Ascending aorta (tissue), 2 donors: Measurements from ENCODE around the gene ZFAND2B. TPM values are rescaled to one million over a fixed set of nuclear protein-coding genes. Genes with fewer than 3 reads are reported as not detected.

Source experiments
- DNase-seq, 2 donors: peaks; one replicate each; pipeline ENCODE4 v3.0.0-alpha.2; 2019; ENCODE audit warnings: low spot score in 2 of 2
- H3K27ac ChIP-seq, 2 donors: fragments of 200-600 bp; sonication (generic); one replicate each; pipeline ENCODE4 v1.5.1; 2016 to 2017; ENCODE audit warnings: mild to moderate bottlenecking in 1 of 2
- H3K27me3 ChIP-seq: fragments of 200-600 bp; sonication (generic); one replicate; pipeline ENCODE4 v1.5.1; 2017
- H3K36me3 ChIP-seq, 2 donors: fragments of 200-600 bp; sonication (generic); one replicate each; pipeline ENCODE4 v1.5.1; 2016
- H3K4me1 ChIP-seq, 2 donors: fragments of 200-600 bp; sonication (generic); one replicate each; pipeline ENCODE4 v1.5.1; 2016 to 2017; ENCODE audit warnings: mild to moderate bottlenecking in 1 of 2
- H3K4me3 ChIP-seq, 2 donors: fragments of 200-600 bp; sonication (generic); one replicate each; pipeline ENCODE4 v1.5.1; 2016 to 2017; ENCODE audit warnings: mild to moderate bottlenecking in 1 of 2
- H3K9me3 ChIP-seq, 2 donors: fragments of 200-600 bp; sonication (generic); one replicate each; pipeline ENCODE4 v1.5.1; 2016
- intact Hi-C: fragments of 100-400 bp; cut with DNase I; formaldehyde crosslinking; loops from one replicate; pipeline ENCODE4 v1.15.1; 2023
- total RNA-seq: library from RNA; depleted of rRNA; stranded (reverse); fragments of >200 nt; gene quantifications from one replicate; pipeline ENCODE4 v1.1.0, GENCODE V29; 2016
- TF ChIP-seq, protein P1 (sequence below), 3 experiments: fragments of 200-600 bp in 2 of 3; fragments of 450-650 bp in 1 of 3; sonication (generic) in 2 of 3; IDR thresholded peaks; one replicate each; pipeline ENCODE4 v1.5.1; 2016 to 2019; ENCODE audit warnings: antibody characterized with exemption in 3 of 3, mild to moderate bottlenecking in 1 of 3, moderate library complexity in 1 of 3

ZFAND2B gene
- total RNA-seq, 1 donor from 2014 or later: 225 TPM

DNA sequence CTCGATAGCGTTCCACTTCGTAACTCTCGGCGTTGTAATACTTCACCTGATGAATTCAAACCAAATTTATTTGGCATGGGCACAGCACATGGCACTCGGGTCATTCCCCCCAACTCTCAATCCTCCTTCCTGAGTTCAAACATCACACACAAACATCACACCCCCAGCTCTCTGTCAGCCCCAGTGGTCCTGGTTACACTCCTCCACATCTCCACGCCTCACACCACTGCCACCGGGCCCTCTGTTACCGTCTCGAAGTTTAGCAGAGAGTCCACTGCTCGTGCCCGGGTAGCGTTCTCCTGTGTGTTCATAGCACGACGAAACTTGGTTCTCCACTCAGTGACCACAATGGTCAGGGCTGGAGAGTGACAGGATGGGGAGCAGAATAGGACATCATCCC is 7.6 kb downstream of the ZFAND2B start:
- Histone ChIP-seq H3K9me3 (no peaks in the 10 kb centered on the region), H3K27me3 (no peaks in the 10 kb centered on the region), H3K27ac (no peak overlapping the region), H3K4me1 (peaks cover 5 to 20% of the 10 kb centered on the region in 2 donors), H3K36me3 (peaks cover 37 to 56% of the 10 kb centered on the region in 2 donors), H3K4me3 (no peak overlapping the region)
- intact Hi-C loops: loop anchor here (10.0 kb wide), 1 partner anchor 471 kb away; no protein-coding TSS in a partner anchor
- no peak for DNase-seq
- TF ChIP-seq, protein P1, sequence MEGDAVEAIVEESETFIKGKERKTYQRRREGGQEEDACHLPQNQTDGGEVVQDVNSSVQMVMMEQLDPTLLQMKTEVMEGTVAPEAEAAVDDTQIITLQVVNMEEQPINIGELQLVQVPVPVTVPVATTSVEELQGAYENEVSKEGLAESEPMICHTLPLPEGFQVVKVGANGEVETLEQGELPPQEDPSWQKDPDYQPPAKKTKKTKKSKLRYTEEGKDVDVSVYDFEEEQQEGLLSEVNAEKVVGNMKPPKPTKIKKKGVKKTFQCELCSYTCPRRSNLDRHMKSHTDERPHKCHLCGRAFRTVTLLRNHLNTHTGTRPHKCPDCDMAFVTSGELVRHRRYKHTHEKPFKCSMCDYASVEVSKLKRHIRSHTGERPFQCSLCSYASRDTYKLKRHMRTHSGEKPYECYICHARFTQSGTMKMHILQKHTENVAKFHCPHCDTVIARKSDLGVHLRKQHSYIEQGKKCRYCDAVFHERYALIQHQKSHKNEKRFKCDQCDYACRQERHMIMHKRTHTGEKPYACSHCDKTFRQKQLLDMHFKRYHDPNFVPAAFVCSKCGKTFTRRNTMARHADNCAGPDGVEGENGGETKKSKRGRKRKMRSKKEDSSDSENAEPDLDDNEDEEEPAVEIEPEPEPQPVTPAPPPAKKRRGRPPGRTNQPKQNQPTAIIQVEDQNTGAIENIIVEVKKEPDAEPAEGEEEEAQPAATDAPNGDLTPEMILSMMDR (IDR thresholded peaks at IDR 0.05): no peak

DNA sequence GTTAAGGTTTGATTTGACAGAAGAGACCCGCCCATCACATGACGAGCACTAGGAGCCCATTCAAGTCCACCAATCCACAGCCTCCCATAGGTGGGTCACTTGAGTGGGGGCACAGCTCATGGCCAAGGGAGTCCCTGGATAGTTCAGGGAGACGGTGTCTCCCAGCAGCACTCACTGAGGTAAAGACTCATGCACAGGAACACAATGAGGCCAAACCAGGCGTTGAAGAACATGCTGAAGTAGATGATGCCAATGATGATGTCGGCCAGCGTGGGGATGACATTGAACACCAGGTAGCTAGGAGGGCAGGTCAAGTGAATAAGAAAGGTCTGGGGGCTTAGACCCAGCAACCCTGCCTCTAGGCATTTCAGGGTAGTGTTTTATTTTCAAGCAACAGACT is 8.2 kb downstream of the ZFAND2B start:
- intact Hi-C loops: loop anchor here (10.0 kb wide), 1 partner anchor 470 kb away; no protein-coding TSS in a partner anchor
- DNase-seq: no peak
- TF ChIP-seq, protein P1 (IDR thresholded peaks at IDR 0.05): no peak
- Histone ChIP-seq H3K4me1 (peaks cover 11 to 27% of the 10 kb centered on the region in 2 donors), H3K9me3 (no peaks in the 10 kb centered on the region), H3K36me3 (peaks cover 34 to 50% of the 10 kb centered on the region in 2 donors), H3K4me3 (no peak overlapping the region), H3K27me3 (no peaks in the 10 kb centered on the region), H3K27ac (no peak overlapping the region)

DNA sequence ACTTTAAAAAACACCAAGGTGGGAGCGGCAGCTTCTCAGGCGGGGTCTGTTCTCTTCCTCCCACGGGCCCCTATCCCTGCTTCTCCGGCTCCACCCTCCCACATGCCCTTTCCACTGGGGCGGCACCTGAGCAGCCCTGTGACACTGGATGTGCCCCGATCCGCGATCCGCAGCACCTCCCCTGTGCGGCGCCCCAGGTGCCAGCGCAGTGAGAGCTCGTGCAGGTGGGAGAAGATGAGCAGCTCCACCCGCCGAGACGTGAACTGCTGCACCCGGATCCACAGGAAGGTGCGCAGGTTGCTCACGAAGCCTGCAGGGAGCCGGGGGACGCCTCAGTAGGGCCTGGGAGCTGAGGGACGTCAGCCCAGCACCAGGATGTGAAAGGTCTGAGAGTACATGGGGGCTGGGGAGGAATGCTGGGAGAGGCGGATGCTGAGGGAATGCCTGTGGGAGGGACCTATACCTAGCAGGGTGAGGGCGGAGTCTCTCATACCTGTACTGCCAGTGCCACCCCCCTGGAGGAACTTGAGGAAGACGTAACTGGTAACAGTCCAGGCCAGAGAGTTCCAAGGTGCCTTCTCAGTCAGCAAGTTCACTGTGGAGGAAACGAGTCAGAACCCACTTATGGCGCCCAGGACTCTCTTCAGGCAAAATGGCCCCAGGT is 9.4 kb downstream of the ZFAND2B start:
- intact Hi-C loops: loop anchor here (10.0 kb wide), 1 partner anchor 469 kb away; no protein-coding TSS in a partner anchor
- Histone ChIP-seq H3K27ac (peak overlapping the region; percentile 44 to 92), H3K27me3 (no peaks in the 10 kb centered on the region), H3K4me1 (peaks cover 12 to 31% of the 10 kb centered on the region in 2 donors), H3K9me3 (no peaks in the 10 kb centered on the region), H3K36me3 (peaks cover 39 to 54% of the 10 kb centered on the region in 2 donors), H3K4me3 (no peak overlapping the region)
- DNase-seq: no peak
- TF ChIP-seq, protein P1 (IDR thresholded peaks at IDR 0.05): no peak

DNA sequence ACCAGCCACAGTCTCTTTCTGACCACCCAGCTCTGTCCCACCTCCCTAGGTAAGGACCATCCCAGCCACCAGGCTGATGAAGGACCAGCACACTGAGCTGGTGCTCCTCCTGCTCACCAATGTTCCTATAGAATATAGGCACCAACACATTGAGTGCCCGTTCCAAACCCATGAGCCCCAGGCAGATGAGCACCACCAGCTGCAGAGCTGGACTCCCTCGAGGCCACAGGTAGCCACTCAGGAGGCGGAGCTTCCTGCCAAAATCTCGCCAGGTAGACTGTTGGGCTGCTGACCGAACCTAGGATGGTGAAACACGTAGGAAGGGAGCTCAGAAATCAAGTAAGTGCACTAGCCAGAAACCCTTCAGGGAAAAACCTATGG is 9.9 kb downstream of the ZFAND2B start:
- DNase-seq: no peak
- peak overlapping the region; percentile 44 to 92 for H3K27ac ChIP-seq

DNA sequence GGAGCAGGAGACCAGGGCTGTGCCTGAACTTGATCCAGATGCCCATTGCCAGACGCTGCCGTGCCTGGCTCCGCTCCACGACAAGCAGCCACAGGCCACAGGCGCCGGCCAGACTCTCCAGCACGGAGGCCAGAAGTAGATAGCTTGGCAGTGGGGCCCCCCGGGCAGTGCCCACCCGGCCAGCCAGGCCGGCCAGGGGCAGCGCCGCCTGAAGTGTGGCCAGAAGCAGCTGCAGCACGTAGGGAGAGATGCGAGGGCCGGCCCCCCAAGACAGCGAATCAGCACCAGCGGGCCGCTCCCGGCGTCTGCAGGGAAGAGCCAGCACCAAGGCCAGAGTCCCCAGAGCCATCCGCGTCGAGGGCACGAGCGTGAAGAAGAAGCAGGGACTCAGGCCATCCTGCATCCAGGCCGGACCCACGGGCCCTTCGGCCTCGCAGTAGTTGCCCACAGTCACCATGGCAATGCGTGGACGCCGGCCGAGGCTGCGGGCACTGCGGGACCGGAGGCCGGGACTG is 11.7 kb downstream of the ZFAND2B start:
- H3K27ac ChIP-seq: peak overlapping the region; percentile 92 to 95
- intact Hi-C loops: loop anchor here (1.0 to 10.0 kb wide), 5 partner anchors 11 to 467 kb away; partner anchors contain the start of genes DNAJB2, DNPEP and RETREG2
- H3K27me3 ChIP-seq: no peaks in the 10 kb centered on the region
- H3K4me1 ChIP-seq: peaks cover 12 to 31% of the 10 kb centered on the region in 2 donors
- H3K4me3 ChIP-seq: peak overlapping the region; percentile 64 to 68
- peak; percentile 40 to 87 for DNase-seq
- TF ChIP-seq, protein P1 (IDR thresholded peaks at IDR 0.05): no peak
- no peaks in the 10 kb centered on the region for H3K9me3 ChIP-seq
- peaks cover 52 to 61% of the 10 kb centered on the region in 2 donors for H3K36me3 ChIP-seq

More for the DNA sequence above, 9.9 kb downstream of the ZFAND2B start:
- intact Hi-C loops: loop anchor here (10.0 kb wide), 1 partner anchor 468 kb away; no protein-coding TSS in a partner anchor
- Histone ChIP-seq H3K36me3 (peaks cover 44 to 59% of the 10 kb centered on the region in 2 donors), H3K27me3 (no peaks in the 10 kb centered on the region), H3K4me1 (peaks cover 12 to 31% of the 10 kb centered on the region in 2 donors), H3K9me3 (no peaks in the 10 kb centered on the region), H3K4me3 (no peak overlapping the region)
- TF ChIP-seq, protein P1 (IDR thresholded peaks at IDR 0.05): no peak
